ENCODE measurements around the gene RASSF5.

Gene RASSF5

DNA sequence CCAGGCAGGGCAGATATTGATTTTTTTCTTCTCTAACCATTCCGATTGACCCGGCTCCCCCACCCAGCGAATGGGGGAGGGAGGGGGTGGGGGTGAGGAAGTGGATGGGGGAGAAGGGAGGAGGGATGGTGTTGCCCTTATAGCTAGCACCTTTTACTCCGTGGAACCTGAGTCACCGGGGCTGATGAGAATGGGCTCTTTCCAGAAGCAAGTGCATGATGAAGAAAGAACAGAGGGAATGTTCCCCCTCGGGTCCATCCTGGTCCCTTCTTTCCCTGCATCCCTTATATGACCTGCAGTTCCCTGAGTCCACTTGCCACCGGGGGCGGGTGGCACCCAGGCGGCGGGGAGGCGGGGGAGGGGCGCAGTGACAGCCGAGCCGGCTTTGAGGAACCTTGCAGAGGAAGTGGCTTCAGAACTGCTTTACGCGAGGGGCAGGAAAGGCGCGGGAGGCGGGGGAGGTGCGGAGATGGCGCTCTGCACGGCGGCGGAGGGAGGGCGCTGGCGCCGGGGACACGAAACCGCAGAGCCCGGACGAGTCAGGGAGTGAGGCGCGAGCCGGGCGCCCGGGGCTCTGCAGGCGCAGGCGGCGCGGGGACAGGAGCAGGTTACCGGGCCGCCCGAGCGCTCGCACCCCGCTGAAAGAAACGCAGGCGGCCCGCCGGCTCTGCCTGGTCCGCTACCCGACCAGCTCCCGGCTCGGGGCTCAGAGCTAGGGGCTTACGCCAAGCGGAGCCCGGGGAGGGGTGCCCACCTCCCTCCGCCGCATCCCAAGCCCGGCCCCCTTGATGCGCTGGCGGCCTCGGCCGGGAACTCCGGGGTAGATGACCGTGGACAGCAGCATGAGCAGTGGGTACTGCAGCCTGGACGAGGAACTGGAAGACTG is 49.7 kb downstream of the RASSF5 start:
- H3K9me3 ChIP-seq (ENCODE audit: low read depth, low read length): no peaks in the 10 kb centered on the region
- H3K36me3 ChIP-seq (ENCODE audit: insufficient read depth, low read length): no peaks in the 10 kb centered on the region
- peak overlapping the region; percentile 53 for H3K9ac ChIP-seq (ENCODE audit: insufficient read length)
- no peak overlapping the region for H3K27ac ChIP-seq
- no peak for DNase-seq (ENCODE audit: low read depth, low spot score)
- no peak for TF ChIP-seq FOXP2 (optimal IDR thresholded peaks at IDR 0.05; ENCODE audit: control extremely low read depth, extremely low read length, insufficient read depth)
- TF ChIP-seq POLR2AphosphoS5 (IDR thresholded peaks at IDR 0.05; ENCODE audit: borderline replicate concordance, low read depth, low read length): no peak; the same call in 1 of the 2 replicates
- TF ChIP-seq EZH2 (IDR thresholded peaks at IDR 0.05): no peak
- H3K4me3 ChIP-seq: peak overlapping the region; percentile 79

DNA sequence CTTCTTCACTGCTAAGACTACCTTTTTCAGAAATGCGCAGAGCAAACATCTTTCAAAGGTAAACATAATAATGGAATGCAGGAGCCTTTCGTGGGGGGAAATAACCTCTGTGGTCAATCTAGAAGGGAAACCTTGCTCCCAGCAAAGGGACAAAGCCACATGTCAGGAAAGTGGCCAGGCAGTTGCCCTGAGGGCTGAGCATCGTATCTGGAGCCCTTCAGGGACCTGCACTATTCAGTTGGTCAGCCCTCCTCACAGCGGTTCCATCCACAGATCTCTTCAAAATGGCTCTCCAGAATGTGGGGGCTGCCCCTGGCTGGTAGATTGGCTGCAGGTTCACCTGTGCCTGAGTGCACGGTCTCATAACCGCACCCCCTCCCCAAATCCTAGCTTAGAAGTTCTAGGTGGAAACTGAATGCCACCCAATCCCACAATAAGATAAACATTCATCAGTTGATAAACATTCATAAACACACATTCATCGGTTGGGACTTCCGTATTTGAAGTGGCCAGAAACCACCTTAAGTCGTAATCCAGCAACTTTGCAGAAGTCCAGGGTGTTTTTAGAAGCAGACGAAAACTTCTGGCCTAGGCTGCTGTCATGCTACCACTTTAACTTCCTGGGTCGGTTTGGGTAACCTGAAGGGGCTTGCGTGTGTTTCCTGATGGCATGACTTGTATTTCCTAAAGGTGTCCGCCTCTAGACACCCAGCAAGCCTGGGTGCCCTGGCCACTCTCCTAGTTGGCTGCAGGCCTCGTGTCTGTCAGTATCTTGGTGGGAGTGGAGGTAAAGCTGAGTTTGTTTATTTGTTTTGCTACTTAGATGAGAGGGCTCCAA is 50.5 kb downstream of the RASSF5 start:
- H3K4me3 ChIP-seq: peak overlapping the region; percentile 79
- DNase-seq (ENCODE audit: low read depth, low spot score): no peak
- no peaks in the 10 kb centered on the region for H3K36me3 ChIP-seq (ENCODE audit: insufficient read depth, low read length)
- no peak overlapping the region for H3K27ac ChIP-seq
- peak overlapping the region; percentile 53 for H3K9ac ChIP-seq (ENCODE audit: insufficient read length)
- no peaks in the 10 kb centered on the region for H3K9me3 ChIP-seq (ENCODE audit: low read depth, low read length)
- TF ChIP-seq EZH2 (IDR thresholded peaks at IDR 0.05) (no peak), POLR2AphosphoS5 (IDR thresholded peaks at IDR 0.05; ENCODE audit: borderline replicate concordance, low read depth, low read length) (no peak), FOXP2 (optimal IDR thresholded peaks at IDR 0.05; ENCODE audit: control extremely low read depth, extremely low read length, insufficient read depth) (no peak)

- DNase-seq (ENCODE audit: low read depth, low spot score): no peak
- H3K9ac ChIP-seq (ENCODE audit: insufficient read length): no peak overlapping the region
These were observed 51.7 kb downstream of the RASSF5 start for GRCh38 chr1:206558794-206559671.

DNA sequence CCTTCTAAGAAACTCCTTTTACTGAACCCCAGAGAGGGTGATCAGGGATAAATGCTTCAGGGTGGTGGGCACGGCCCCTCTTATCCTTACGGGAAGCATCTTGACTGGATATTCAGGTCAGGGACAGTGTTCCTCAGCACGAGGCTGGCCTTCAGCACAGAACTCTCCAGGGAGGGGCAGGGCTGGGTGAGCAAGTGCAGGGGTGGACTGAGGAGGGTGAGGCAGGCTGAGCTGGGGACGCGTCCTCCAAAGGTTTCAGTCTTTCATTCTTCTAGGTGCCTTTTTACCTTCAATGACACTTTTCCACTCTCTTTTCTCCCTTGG is 52.3 kb downstream of the RASSF5 start:
- Histone ChIP-seq H3K27ac (no peak overlapping the region), H3K36me3 (ENCODE audit: insufficient read depth, low read length) (no peaks in the 10 kb centered on the region), H3K9me3 (ENCODE audit: low read depth, low read length) (no peaks in the 10 kb centered on the region), H3K9ac (ENCODE audit: insufficient read length) (no peak overlapping the region), H3K4me3 (no peak overlapping the region)
- no peak for TF ChIP-seq POLR2AphosphoS5 (IDR thresholded peaks at IDR 0.05; ENCODE audit: borderline replicate concordance, low read depth, low read length)
- no peak for TF ChIP-seq FOXP2 (optimal IDR thresholded peaks at IDR 0.05; ENCODE audit: control extremely low read depth, extremely low read length, insufficient read depth)
- no peak for TF ChIP-seq EZH2 (IDR thresholded peaks at IDR 0.05)
- no peak for DNase-seq (ENCODE audit: low read depth, low spot score)

More at GRCh38 chr1:206558794-206559671, 51.7 kb downstream of the RASSF5 start:
- no peak for TF ChIP-seq FOXP2 (optimal IDR thresholded peaks at IDR 0.05; ENCODE audit: control extremely low read depth, extremely low read length, insufficient read depth)
- TF ChIP-seq EZH2 (IDR thresholded peaks at IDR 0.05): no peak
- TF ChIP-seq POLR2AphosphoS5 (IDR thresholded peaks at IDR 0.05; ENCODE audit: borderline replicate concordance, low read depth, low read length): no peak
- Histone ChIP-seq H3K27ac (no peak overlapping the region), H3K36me3 (ENCODE audit: insufficient read depth, low read length) (no peaks in the 10 kb centered on the region), H3K9me3 (ENCODE audit: low read depth, low read length) (no peaks in the 10 kb centered on the region), H3K4me3 (no peak overlapping the region)

DNA sequence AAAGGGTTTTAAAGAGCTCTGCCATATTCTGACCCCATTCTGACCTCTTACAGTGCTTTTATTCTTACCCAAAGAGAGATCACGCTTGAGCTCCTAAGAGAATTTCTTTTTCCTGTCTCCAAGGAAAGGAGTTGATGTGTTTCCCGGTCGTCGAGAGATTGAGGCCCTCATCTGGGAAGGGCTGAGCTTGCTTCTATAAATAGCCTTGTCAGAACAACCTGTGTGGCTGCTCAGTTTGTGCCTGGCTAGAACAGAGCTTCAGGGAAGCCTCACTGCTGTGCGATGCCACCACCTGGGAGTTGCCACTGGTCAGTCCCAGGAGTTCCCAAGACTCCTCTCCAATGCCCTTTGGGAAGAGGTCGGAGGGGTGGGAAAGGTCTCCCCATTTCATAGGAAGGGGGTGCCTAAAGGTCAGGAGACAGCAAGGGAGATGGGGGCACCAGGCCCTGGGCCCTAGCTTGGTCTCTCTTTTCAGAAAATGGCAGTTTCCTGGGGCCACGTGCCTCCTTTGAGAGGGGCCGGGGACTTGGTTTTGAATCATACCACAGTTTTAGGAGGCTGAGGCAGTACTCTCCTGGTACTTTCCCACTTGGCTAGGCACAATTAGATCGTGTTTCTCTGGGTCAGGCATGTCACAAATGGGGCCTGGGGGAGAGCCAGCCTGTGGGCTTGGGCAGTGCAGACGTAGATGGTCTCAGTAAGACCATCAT is 52.8 kb downstream of the RASSF5 start:
- TF ChIP-seq POLR2AphosphoS5 (IDR thresholded peaks at IDR 0.05; ENCODE audit: borderline replicate concordance, low read depth, low read length) (no peak), FOXP2 (optimal IDR thresholded peaks at IDR 0.05; ENCODE audit: control extremely low read depth, extremely low read length, insufficient read depth) (no peak), EZH2 (IDR thresholded peaks at IDR 0.05) (no peak)
- Histone ChIP-seq H3K9me3 (ENCODE audit: low read depth, low read length) (no peaks in the 10 kb centered on the region), H3K9ac (ENCODE audit: insufficient read length) (no peak overlapping the region), H3K36me3 (ENCODE audit: insufficient read depth, low read length) (no peaks in the 10 kb centered on the region), H3K4me3 (no peak overlapping the region), H3K27ac (no peak overlapping the region)
- DNase-seq (ENCODE audit: low read depth, low spot score): no peak

GRCh38 chr1:206563367-206564207 is 56.3 kb downstream of the RASSF5 start:
- Histone ChIP-seq H3K27ac (no peak overlapping the region), H3K4me3 (no peak overlapping the region), H3K9ac (ENCODE audit: insufficient read length) (no peak overlapping the region), H3K9me3 (ENCODE audit: low read depth, low read length) (no peaks in the 10 kb centered on the region), H3K36me3 (ENCODE audit: insufficient read depth, low read length) (no peaks in the 10 kb centered on the region)
- TF ChIP-seq EZH2 (IDR thresholded peaks at IDR 0.05): no peak
- no peak for TF ChIP-seq FOXP2 (optimal IDR thresholded peaks at IDR 0.05; ENCODE audit: control extremely low read depth, extremely low read length, insufficient read depth)
- no peak for TF ChIP-seq POLR2AphosphoS5 (IDR thresholded peaks at IDR 0.05; ENCODE audit: borderline replicate concordance, low read depth, low read length)
- no peak for DNase-seq (ENCODE audit: low read depth, low spot score)

- Histone ChIP-seq H3K4me3 (no peak overlapping the region), H3K36me3 (ENCODE audit: insufficient read depth, low read length) (no peaks in the 10 kb centered on the region), H3K9ac (ENCODE audit: insufficient read length) (no peak overlapping the region), H3K27ac (no peak overlapping the region), H3K9me3 (ENCODE audit: low read depth, low read length) (no peaks in the 10 kb centered on the region)
- no peak for DNase-seq (ENCODE audit: low read depth, low spot score)
- TF ChIP-seq FOXP2 (optimal IDR thresholded peaks at IDR 0.05; ENCODE audit: control extremely low read depth, extremely low read length, insufficient read depth): no peak
- no peak for TF ChIP-seq EZH2 (IDR thresholded peaks at IDR 0.05)
- no peak for TF ChIP-seq POLR2AphosphoS5 (IDR thresholded peaks at IDR 0.05; ENCODE audit: borderline replicate concordance, low read depth, low read length)
These were observed 58.7 kb downstream of the RASSF5 start for GRCh38 chr1:206565995-206566394.

Data from SK-N-MC (cell line).